Left colon (tissue), 2 donors: ENCODE measurements around the gene PTP4A1. TPM values are rescaled to one million over a fixed set of nuclear protein-coding genes. Genes with fewer than 3 reads are reported as not detected.
"Not testable (repeated sequence)": the region's sequence is repeated elsewhere in the genome, so short reads cannot be mapped to it uniquely, and the experiment has no call there.

Experiments used
- ATAC-seq: fragments of 200-7000 bp; cut with Tn5 transposase; one replicate; pipeline ENCODE4 v1.9.1; 2020; ENCODE audit warnings: mild to moderate bottlenecking, moderate library complexity
- DNase-seq, 2 donors: peaks; one replicate each; pipeline ENCODE4 v3.0.0-alpha.2; 2020
- intact Hi-C, 2 donors: fragments of 100-400 bp; cut with DNase I in 1 of 2; cut with micrococcal nuclease in 1 of 2; formaldehyde crosslinking; loops; one replicate each; pipeline versions ENCODE4 v1.11.2 to v1.14.0; 2022; cut with DNase I, micrococcal nuclease
- long read RNA-seq: library from polyadenylated mRNA; unstranded; transcript quantifications from one replicate; pipeline ENCODE4 v2.0.0, GENCODE V29; 2021
- total RNA-seq, 2 donors: library from RNA; stranded (reverse); fragmentation: NEBNext Ultra II Directional; extraction: Animal tissue kit (Norgen Biotek cat#: 25700); gene quantifications; one replicate each; pipeline ENCODE4 v1.2.1, GENCODE V29; 2021
- donor health status: DM: no; HTN: no; CAD: no.
- donor health status: DM: yes; HTN: yes; CAD: no.

PTP4A1 gene
- total RNA-seq, result 100 to 1,000 TPM; 155 to 190 TPM
- long read RNA-seq, transcript PTP4A1-203 (5 exons, 2,203 nt), result major isoform, 6 of 14 reads
- long read RNA-seq, partial matches to known transcripts, result 2 of 14 reads
- long read RNA-seq, other reads (novel, unspliced or antisense), result 6 of 14 reads

GRCh38 chr6:63572044-63572746 lies at the start of gene PTP4A1, which contains the start of gene LOC128125822:
Gene PTP4A1 (plus strand): TSS chr6:63572480. CDS start chr6:63576881, 4,401 bp downstream.
Gene LOC128125822 (plus strand): TSS chr6:63572480.
- DNase-seq, result peak; percentile 98
- peak; percentile 79 for ATAC-seq
- intact Hi-C loops, result loop anchor here in 1 of 2 donors (10.0 kb wide), 1 partner anchor 217 kb away; no protein-coding TSS in a partner anchor

- ATAC-seq, intact Hi-C loops: not testable (repeated sequence)
Observed at GRCh38 chr6:63522911-63523287, 49.4 kb upstream of the PTP4A1 start.

GRCh38 chr6:63523630-63524029 lies 48.6 kb upstream of the PTP4A1 start:
- DNase-seq (no peak), ATAC-seq (no peak)
- intact Hi-C loops, result no loop called here

More at GRCh38 chr6:63522911-63523287, 49.4 kb upstream of the PTP4A1 start:
- not testable (repeated sequence) for DNase-seq

GRCh38 chr6:63525186-63525878 lies 46.9 kb upstream of the PTP4A1 start:
- DNase-seq (no peak), ATAC-seq (no peak)
- intact Hi-C loops, result no loop called here

- DNase-seq (no peak), ATAC-seq (no peak)
- intact Hi-C loops, result no loop called here
Observed at GRCh38 chr6:63526931-63527330, 45.3 kb upstream of the PTP4A1 start.

- ATAC-seq, result peak; percentile 95
- intact Hi-C loops, result no loop called here
- peak; percentile 46 to 76 for DNase-seq
Observed at GRCh38 chr6:63527658-63528514, 44.4 kb upstream of the PTP4A1 start.

- intact Hi-C loops, result no loop called here
- DNase-seq (no peak), ATAC-seq (no peak)
Observed at GRCh38 chr6:63529498-63529897, 42.8 kb upstream of the PTP4A1 start.

GRCh38 chr6:63530182-63530581 lies 42.1 kb upstream of the PTP4A1 start:
- no peak for DNase-seq
- intact Hi-C loops, result no loop called here
- ATAC-seq, result no peak

GRCh38 chr6:63530991-63531390 lies 41.3 kb upstream of the PTP4A1 start:
- DNase-seq (no peak), ATAC-seq (no peak)
- intact Hi-C loops, result no loop called here

- no peak for ATAC-seq
- intact Hi-C loops, result no loop called here
Observed at GRCh38 chr6:63533026-63533425, 39.3 kb upstream of the PTP4A1 start.

GRCh38 chr6:63533952-63534351 lies 38.3 kb upstream of the PTP4A1 start:
- intact Hi-C loops, result no loop called here
- ATAC-seq, result no peak
- no peak for DNase-seq

More at GRCh38 chr6:63533026-63533425, 39.3 kb upstream of the PTP4A1 start:
- DNase-seq, result no peak

- no peak for ATAC-seq
- no peak for DNase-seq
Observed at GRCh38 chr6:63537201-63537958, 34.9 kb upstream of the PTP4A1 start.

GRCh38 chr6:63537959-63538300 lies 34.4 kb upstream of the PTP4A1 start:
- ATAC-seq, result no peak
- DNase-seq, result no peak
- intact Hi-C loops, result no loop called here

More at GRCh38 chr6:63537201-63537958, 34.9 kb upstream of the PTP4A1 start:
- intact Hi-C loops, result no loop called here

- no peak for DNase-seq
Observed at GRCh38 chr6:63538550-63538949, 33.7 kb upstream of the PTP4A1 start.

GRCh38 chr6:63543001-63543400 lies 29.3 kb upstream of the PTP4A1 start:
- no peak for DNase-seq
- no peak for ATAC-seq
- intact Hi-C loops, result no loop called here

More at GRCh38 chr6:63538550-63538949, 33.7 kb upstream of the PTP4A1 start:
- ATAC-seq, result peak; percentile 48
- intact Hi-C loops, result no loop called here

- DNase-seq (no peak), ATAC-seq (no peak)
- intact Hi-C loops, result no loop called here
Observed at GRCh38 chr6:63543982-63544381, 28.3 kb upstream of the PTP4A1 start.

- intact Hi-C loops, result no loop called here
- DNase-seq (no peak), ATAC-seq (no peak)
Observed at GRCh38 chr6:63546236-63546635, 26.0 kb upstream of the PTP4A1 start.

GRCh38 chr6:63546697-63547096 lies 25.6 kb upstream of the PTP4A1 start:
- DNase-seq (no peak), ATAC-seq (no peak)
- intact Hi-C loops, result no loop called here
